Activated CD4-positive, alpha-beta T cell treated with anti-CD3 and anti-CD28 coated beads, Interleukin-2, Interleukin-4, amounts not matched to agents 100 ng/mL and 50 ng/mL, durations not matched to agents 16 hours and 8 hours (primary cell): ENCODE results near the gene WDR26.
"Not testable (repeated sequence)": the region's sequence is repeated elsewhere in the genome, so short reads cannot be mapped to it uniquely, and the experiment has no call there.

Experiments
- DNase-seq: peaks from one replicate; pipeline ENCODE4 v3.0.0-alpha.2; 2020; ENCODE audit warnings: low spot score

The WDR26 gene

GRCh38 chr1:224433701-224434672 is 610 bp downstream of the WDR26 start:
- no peak for DNase-seq

- peak; percentile 29 for DNase-seq
Measured at GRCh38 chr1:224433041-224433691, 1.4 kb downstream of the WDR26 start.

DNA sequence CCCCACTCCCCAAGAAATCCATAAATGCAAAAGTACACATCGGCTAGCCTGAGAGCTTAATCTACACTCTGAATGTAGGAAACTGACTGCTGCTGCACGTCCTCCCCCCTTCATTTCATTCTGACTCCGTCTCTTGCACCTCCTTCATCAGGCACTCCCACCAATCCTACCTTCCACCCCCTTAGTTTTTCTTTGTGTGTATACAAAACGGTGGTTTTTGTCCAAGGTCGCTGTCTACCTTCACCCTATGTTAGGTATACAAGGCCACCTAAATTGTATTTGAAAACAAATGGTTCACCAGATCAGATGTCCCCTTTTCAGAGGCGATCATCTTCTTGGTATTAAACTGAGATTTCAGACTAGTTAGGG is 1.9 kb downstream of the WDR26 start:
- peak; percentile 44 for DNase-seq

- no peak for DNase-seq
Measured at GRCh38 chr1:224432146-224432545, 2.5 kb downstream of the WDR26 start.

- DNase-seq = no peak
Measured at GRCh38 chr1:224431726-224432125, 2.9 kb downstream of the WDR26 start.

DNA sequence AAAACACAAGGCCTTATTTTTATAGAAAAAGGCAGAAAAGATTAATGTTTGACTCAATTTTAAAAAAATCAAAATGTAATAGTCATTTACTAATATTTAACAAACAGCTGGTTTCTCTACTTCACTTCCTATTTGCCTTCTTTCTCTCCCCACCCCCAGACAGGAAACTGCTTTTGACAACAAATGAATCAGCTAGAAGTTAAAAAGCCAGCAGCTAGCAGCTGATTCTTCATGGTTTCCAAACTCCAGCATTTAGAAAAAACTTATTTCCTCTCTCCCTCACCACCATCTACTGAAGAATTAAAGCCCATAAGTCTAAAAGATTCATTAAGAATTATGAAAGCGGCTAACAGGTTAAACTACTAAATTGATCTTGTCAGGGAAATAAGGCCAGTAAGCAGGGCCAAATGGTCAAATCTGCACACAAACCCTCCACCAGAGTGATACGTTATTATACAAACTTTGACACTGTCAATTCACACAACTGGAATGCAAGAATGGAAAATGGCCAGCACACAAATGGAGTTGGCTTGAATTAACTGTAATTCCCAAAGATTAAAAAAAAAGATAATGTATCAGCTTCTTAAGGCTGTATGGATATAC is 4.0 kb downstream of the WDR26 start:
- peak; percentile 62 for DNase-seq

GRCh38 chr1:224429616-224430326 is 4.8 kb downstream of the WDR26 start:
- DNase-seq = no peak

DNA sequence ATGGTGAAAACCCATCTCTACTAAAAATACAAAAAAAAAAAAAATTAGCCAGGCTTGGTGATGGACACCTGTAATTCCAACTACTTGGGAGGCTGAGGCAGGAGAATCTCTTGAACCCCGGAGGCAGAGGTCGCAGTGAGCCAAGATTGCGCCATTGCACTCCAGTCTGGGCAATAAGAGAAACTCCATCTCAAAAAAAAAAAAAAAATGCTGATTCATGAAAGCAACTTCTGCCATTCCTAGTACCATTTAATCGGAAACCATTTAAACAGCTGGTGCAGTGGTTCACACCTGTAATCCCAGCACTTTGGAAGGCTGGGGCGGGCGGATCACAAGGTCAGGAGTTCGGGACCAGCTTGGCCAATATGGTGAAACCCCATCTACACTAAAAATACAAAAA is 5.9 kb downstream of the WDR26 start:
- not testable (repeated sequence) for DNase-seq

DNA sequence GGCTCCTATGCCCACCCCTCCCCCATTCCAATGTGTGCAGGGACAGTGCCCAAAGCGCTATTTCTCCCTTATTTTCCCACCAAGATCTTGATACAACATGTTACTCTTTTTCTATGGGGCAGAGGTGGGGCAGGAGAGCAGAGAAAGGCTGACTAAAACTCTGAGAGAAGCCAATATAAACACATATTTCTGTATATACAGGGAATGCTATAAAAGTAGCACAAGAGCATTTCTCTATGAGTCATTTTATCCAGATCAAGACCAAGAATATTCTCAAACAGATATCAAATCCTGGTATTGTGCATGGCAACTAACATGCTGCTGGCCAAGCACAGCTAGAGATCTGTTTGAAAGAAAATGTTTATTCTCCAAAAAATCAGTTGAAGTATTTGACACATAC is 7.3 kb downstream of the WDR26 start:
- DNase-seq = no peak

GRCh38 chr1:224426869-224427268 is 7.7 kb downstream of the WDR26 start:
- not testable (repeated sequence) for DNase-seq

GRCh38 chr1:224425279-224425884 is 9.2 kb downstream of the WDR26 start:
- DNase-seq = no peak

GRCh38 chr1:224420106-224420505 is 14.5 kb downstream of the WDR26 start:
- no peak for DNase-seq

DNA sequence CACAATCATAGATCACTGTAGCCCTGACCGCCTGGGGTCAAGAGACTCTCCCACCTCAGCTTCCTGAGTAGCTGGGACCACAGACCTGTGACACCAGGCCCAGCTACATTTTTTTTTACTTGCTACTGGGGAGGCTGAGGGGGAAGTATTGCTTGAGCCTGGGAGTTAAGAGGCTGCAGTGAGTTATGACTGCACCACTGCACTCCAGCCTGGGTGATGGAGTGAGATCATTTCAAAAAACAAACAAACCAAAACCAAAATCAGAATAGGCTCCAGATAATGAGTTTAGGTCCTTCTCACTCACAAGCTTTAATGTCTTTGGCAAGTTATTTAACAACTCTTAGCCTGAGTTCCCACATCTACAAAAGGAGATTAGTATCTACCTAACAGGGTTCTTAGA is 22.8 kb downstream of the WDR26 start:
- no peak for DNase-seq

DNA sequence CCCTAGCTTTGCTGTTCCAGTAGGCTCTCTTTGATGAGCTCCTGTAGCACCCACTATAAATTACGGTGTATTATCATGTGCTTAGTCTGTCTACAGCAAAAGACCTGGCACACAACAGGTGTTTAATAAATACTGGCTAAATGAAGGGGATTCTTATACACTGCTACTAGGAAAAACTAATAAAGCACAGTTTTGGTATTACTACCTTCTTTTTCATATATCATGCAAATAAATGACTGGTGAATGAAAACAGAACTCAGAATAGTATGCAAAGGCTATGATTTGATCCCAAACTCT is 26.4 kb downstream of the WDR26 start:
- no peak for DNase-seq

- no peak for DNase-seq
Measured at GRCh38 chr1:224407571-224408293, 26.9 kb downstream of the WDR26 start.

DNA sequence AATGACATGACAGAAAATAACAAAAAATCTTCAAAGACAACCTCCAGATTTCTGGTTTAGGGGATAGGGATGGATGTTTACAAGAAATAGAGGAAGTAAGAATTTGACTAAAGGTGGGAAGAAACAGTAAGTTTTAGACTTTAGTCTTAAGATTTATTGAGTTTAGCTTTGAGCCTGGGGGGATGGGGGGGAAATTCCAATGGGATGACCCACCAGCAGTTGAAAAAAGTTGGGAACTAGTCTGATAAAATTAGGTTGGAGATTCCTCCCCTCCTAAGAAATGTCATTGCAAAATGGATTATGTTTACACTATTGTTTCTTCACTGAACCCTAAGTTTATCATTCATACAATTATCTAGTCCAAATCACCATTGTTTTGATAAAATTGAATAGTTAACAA is 28.4 kb downstream of the WDR26 start:
- DNase-seq = no peak

- no peak for DNase-seq
Measured at GRCh38 chr1:224405604-224405970, 29.0 kb downstream of the WDR26 start.

GRCh38 chr1:224404916-224405603 is 29.5 kb downstream of the WDR26 start:
- DNase-seq = no peak

- no peak for DNase-seq
Measured at GRCh38 chr1:224402472-224403036, 32.0 kb downstream of the WDR26 start.

- no peak for DNase-seq
Measured at GRCh38 chr1:224399887-224400286, 34.7 kb downstream of the WDR26 start.

GRCh38 chr1:224393294-224393693 is 41.3 kb downstream of the WDR26 start:
- no peak for DNase-seq
